Measurements from ENCODE around the gene TMEM151B.
A peak's percentile ranks its signal among the peaks of the same experiment; 100 is the strongest.

TMEM151B gene

GRCh38 chr6:44268095-44268628 is 2.1 kb upstream of the TMEM151B start:
- peak overlapping the region; percentile 42 for H3K4me3 ChIP-seq (ENCODE audit: low read length, poor library complexity, severe bottlenecking)
- H3K9me3 ChIP-seq (ENCODE audit: insufficient read depth, low read depth, low read length), result no peaks in the 10 kb centered on the region
- H3K9me2 ChIP-seq (replicated peaks; ENCODE audit: low read depth, low read length), result no peaks in the 10 kb centered on the region
- H3K27me3 ChIP-seq (ENCODE audit: insufficient read depth, low read length, poor library complexity, severe bottlenecking), result no peaks in the 10 kb centered on the region
- peaks cover 28% of the 10 kb centered on the region for H3K4me1 ChIP-seq (ENCODE audit: insufficient read depth, low read length, poor library complexity, severe bottlenecking)
- H3F3A ChIP-seq (ENCODE audit: low read depth), result no peaks in the 10 kb centered on the region
- H3K79me2 ChIP-seq (ENCODE audit: insufficient read depth, low read length), result peaks cover 21% of the 10 kb centered on the region
- peaks cover 5% of the 10 kb centered on the region for H4K20me1 ChIP-seq (ENCODE audit: insufficient read depth, low read length, poor library complexity, severe bottlenecking)
- H2AFZ ChIP-seq (ENCODE audit: low read length), result peak overlapping the region; percentile 62
- H3K36me3 ChIP-seq (ENCODE audit: insufficient read depth, low read length), result no peaks in the 10 kb centered on the region
- TF ChIP-seq, protein P1, sequence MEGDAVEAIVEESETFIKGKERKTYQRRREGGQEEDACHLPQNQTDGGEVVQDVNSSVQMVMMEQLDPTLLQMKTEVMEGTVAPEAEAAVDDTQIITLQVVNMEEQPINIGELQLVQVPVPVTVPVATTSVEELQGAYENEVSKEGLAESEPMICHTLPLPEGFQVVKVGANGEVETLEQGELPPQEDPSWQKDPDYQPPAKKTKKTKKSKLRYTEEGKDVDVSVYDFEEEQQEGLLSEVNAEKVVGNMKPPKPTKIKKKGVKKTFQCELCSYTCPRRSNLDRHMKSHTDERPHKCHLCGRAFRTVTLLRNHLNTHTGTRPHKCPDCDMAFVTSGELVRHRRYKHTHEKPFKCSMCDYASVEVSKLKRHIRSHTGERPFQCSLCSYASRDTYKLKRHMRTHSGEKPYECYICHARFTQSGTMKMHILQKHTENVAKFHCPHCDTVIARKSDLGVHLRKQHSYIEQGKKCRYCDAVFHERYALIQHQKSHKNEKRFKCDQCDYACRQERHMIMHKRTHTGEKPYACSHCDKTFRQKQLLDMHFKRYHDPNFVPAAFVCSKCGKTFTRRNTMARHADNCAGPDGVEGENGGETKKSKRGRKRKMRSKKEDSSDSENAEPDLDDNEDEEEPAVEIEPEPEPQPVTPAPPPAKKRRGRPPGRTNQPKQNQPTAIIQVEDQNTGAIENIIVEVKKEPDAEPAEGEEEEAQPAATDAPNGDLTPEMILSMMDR (conservative IDR thresholded peaks at IDR 0.05; ENCODE audit: low read length), result peak; percentile 98
- TF ChIP-seq EZH2phosphoT487 (IDR thresholded peaks at IDR 0.05; ENCODE audit: borderline replicate concordance), result no peak
- no peak overlapping the region for H3K9ac ChIP-seq (ENCODE audit: low read depth, low read length, poor library complexity, severe bottlenecking)
- peak overlapping the region; percentile 74 for H3K4me2 ChIP-seq (ENCODE audit: low read depth, low read length, poor library complexity, severe bottlenecking)

DNA sequence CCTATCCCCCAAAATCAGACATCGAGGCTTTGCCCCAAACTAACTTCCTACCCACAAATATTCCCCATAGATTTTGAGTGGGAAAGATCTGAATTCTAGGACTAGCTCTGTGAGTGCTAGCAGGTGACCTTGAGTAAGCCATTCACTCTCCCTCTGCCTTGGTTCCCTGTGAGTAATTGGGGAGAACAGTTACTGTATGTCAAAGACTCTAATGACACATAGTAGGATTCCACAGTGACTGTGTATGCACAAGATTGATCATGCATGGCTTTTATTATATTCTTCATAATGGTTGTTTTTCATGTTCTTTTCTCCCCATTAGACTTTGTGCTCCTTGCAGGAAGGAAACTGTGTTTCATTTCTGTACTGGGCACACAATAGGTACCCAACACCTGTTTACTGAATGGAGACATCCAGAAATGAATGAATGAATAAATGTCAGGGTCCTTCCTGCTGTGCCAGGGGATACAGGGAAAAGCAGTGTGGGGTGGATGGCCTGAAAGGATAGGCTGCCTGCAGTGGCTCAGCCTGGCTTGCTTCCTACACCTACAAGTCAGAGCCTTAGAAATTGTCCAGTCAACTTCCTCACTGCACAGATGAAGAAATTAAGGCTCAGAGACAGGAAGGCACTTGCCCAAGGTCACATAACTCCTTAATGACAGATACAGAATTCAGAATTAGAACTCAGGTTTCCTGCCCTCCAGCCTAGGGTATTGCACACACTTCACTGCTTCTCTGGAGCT is 901 bp upstream of the TMEM151B start:
- no peak overlapping the region for H3K4me2 ChIP-seq (ENCODE audit: low read depth, low read length, poor library complexity, severe bottlenecking)
- TF ChIP-seq, protein P1 (conservative IDR thresholded peaks at IDR 0.05; ENCODE audit: low read length), result no peak
- TF ChIP-seq EZH2phosphoT487 (IDR thresholded peaks at IDR 0.05; ENCODE audit: borderline replicate concordance), result no peak
- no peaks in the 10 kb centered on the region for H4K20me1 ChIP-seq (ENCODE audit: insufficient read depth, low read length, poor library complexity, severe bottlenecking)
- no peaks in the 10 kb centered on the region for H3K36me3 ChIP-seq (ENCODE audit: insufficient read depth, low read length)
- H3F3A ChIP-seq (ENCODE audit: low read depth), result no peaks in the 10 kb centered on the region
- no peaks in the 10 kb centered on the region for H3K9me3 ChIP-seq (ENCODE audit: insufficient read depth, low read depth, low read length)
- peaks cover 9% of the 10 kb centered on the region for H3K79me2 ChIP-seq (ENCODE audit: insufficient read depth, low read length)
- H2AFZ ChIP-seq (ENCODE audit: low read length), result no peak overlapping the region
- H3K9me2 ChIP-seq (replicated peaks; ENCODE audit: low read depth, low read length), result no peaks in the 10 kb centered on the region
- peaks cover 16% of the 10 kb centered on the region for H3K4me1 ChIP-seq (ENCODE audit: insufficient read depth, low read length, poor library complexity, severe bottlenecking)
- no peak overlapping the region for H3K9ac ChIP-seq (ENCODE audit: low read depth, low read length, poor library complexity, severe bottlenecking)
- no peak overlapping the region for H3K4me3 ChIP-seq (ENCODE audit: low read length, poor library complexity, severe bottlenecking)
- H3K27me3 ChIP-seq (ENCODE audit: insufficient read depth, low read length, poor library complexity, severe bottlenecking), result no peaks in the 10 kb centered on the region

- Histone ChIP-seq H3K79me2 (ENCODE audit: insufficient read depth, low read length) (no peaks in the 10 kb centered on the region), H3K9me2 (replicated peaks; ENCODE audit: low read depth, low read length) (no peaks in the 10 kb centered on the region), H3K27me3 (ENCODE audit: insufficient read depth, low read length, poor library complexity, severe bottlenecking) (no peaks in the 10 kb centered on the region), H3F3A (ENCODE audit: low read depth) (no peaks in the 10 kb centered on the region), H3K4me2 (ENCODE audit: low read depth, low read length, poor library complexity, severe bottlenecking) (peak overlapping the region; percentile 48), H3K4me3 (ENCODE audit: low read length, poor library complexity, severe bottlenecking) (peak overlapping the region; percentile 46), H3K9ac (ENCODE audit: low read depth, low read length, poor library complexity, severe bottlenecking) (no peak overlapping the region), H2AFZ (ENCODE audit: low read length) (no peak overlapping the region), H3K36me3 (ENCODE audit: insufficient read depth, low read length) (no peaks in the 10 kb centered on the region), H4K20me1 (ENCODE audit: insufficient read depth, low read length, poor library complexity, severe bottlenecking) (no peaks in the 10 kb centered on the region), H3K9me3 (ENCODE audit: insufficient read depth, low read depth, low read length) (no peaks in the 10 kb centered on the region), H3K4me1 (ENCODE audit: insufficient read depth, low read length, poor library complexity, severe bottlenecking) (peaks cover 12% of the 10 kb centered on the region)
- TF ChIP-seq, protein P1 (conservative IDR thresholded peaks at IDR 0.05; ENCODE audit: low read length), result no peak
Observed at GRCh38 chr6:44270526-44271405, 516 bp downstream of the TMEM151B start.

All from Loucy (cell line).